22Rv1 (cell line): ENCODE measurements around the gene VIPR1.

Experiments
- ZFX ChIP-seq: fragments of 450-650 bp; IDR thresholded peaks from 2 replicates; pipeline ENCODE4 v1.6.1; 2017; ENCODE audit warnings: antibody characterized with exemption, borderline replicate concordance
- TF ChIP-seq, protein P1 (sequence below): fragments of 450-650 bp; IDR thresholded peaks from 2 replicates; pipeline ENCODE4 v1.5.1; 2017; ENCODE audit warnings: mild to moderate bottlenecking

DNA sequence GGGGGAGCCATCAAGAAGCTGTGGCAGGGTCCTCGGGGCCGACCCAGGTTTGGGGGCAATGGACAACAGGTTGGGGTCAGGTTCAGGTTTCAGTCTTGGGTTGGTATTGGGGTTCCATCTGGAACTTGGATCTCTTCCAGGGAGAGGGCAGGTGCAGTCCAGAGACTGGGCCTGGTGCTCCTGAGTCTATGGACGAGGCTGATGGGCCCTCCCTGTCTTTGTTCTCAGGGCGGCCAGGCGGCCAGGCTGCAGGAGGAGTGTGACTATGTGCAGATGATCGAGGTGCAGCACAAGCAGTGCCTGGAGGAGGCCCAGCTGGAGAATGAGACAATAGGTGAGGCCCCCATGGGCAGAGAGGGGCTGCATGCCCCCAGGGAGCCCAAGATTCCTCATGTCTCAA is 11.1 kb downstream of the VIPR1 start:
- TF ChIP-seq, protein P1, sequence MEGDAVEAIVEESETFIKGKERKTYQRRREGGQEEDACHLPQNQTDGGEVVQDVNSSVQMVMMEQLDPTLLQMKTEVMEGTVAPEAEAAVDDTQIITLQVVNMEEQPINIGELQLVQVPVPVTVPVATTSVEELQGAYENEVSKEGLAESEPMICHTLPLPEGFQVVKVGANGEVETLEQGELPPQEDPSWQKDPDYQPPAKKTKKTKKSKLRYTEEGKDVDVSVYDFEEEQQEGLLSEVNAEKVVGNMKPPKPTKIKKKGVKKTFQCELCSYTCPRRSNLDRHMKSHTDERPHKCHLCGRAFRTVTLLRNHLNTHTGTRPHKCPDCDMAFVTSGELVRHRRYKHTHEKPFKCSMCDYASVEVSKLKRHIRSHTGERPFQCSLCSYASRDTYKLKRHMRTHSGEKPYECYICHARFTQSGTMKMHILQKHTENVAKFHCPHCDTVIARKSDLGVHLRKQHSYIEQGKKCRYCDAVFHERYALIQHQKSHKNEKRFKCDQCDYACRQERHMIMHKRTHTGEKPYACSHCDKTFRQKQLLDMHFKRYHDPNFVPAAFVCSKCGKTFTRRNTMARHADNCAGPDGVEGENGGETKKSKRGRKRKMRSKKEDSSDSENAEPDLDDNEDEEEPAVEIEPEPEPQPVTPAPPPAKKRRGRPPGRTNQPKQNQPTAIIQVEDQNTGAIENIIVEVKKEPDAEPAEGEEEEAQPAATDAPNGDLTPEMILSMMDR, result no peak
- no peak for TF ChIP-seq ZFX
